HEK293T (cell line): ENCODE measurements around the gene NOL12.
A peak's percentile ranks its signal among the peaks of the same experiment; 100 is the strongest.
"Not testable (repeated sequence)": the region's sequence is repeated elsewhere in the genome, so short reads cannot be mapped to it uniquely, and the experiment has no call there.

Experiments used
- CTCF ChIA-PET: fragments of 350-600 bp; formaldehyde crosslinking; extraction: SDS; loops from one replicate; lab custom pipeline; 2021; ENCODE audit warnings: antibody characterized with exemption, inconsistent platforms; lab: Yijun Ruan, JAX
- POLR2A ChIA-PET: fragments of 350-600 bp; formaldehyde crosslinking; extraction: SDS; loops from one replicate; lab custom pipeline; 2020; ENCODE audit warnings: antibody characterized with exemption, inconsistent platforms; lab: Yijun Ruan, JAX
- DNase-seq: peaks from one replicate; pipeline ENCODE4 v3.0.0; 2012; ENCODE audit warnings: mixed read lengths; ENCODE audit errors: extremely low spot score
- ARNT ChIP-seq: fragments of 450-650 bp; IDR thresholded peaks from 2 replicates; pipeline ENCODE4 v1.6.1; 2017; ENCODE audit warnings: mild to moderate bottlenecking
- BHLHE40 ChIP-seq: fragments of 450-650 bp; IDR thresholded peaks from 2 replicates; pipeline ENCODE4 v1.6.1; 2016; ENCODE audit warnings: mild to moderate bottlenecking, moderate library complexity, borderline replicate concordance
- CTBP1 ChIP-seq: fragments of 450-650 bp; IDR thresholded peaks from 2 replicates; pipeline ENCODE4 v1.6.1; 2016; ENCODE audit warnings: borderline replicate concordance
- ELF4 ChIP-seq: fragments of 450-650 bp; IDR thresholded peaks from 2 replicates; pipeline ENCODE4 v1.6.1; 2017; ENCODE audit warnings: antibody characterized with exemption
- FOXA1 ChIP-seq: fragments of 450-650 bp; IDR thresholded peaks from 2 replicates; pipeline ENCODE4 v1.6.1; 2016; ENCODE audit warnings: mild to moderate bottlenecking
- FOXK2 ChIP-seq: fragments of 450-650 bp; IDR thresholded peaks from 2 replicates; pipeline ENCODE4 v1.6.1; 2016; ENCODE audit warnings: mild to moderate bottlenecking
- FOXM1 ChIP-seq: fragments of 450-650 bp; IDR thresholded peaks from 2 replicates; pipeline ENCODE4 v1.6.1; 2017; ENCODE audit warnings: mild to moderate bottlenecking, borderline replicate concordance
- HDGF ChIP-seq: fragments of 450-650 bp; IDR thresholded peaks from 2 replicates; pipeline ENCODE4 v1.6.1; 2017; ENCODE audit warnings: antibody characterized with exemption, borderline replicate concordance
- L3MBTL2 ChIP-seq: fragments of 450-650 bp; conservative IDR thresholded peaks from 2 replicates; pipeline ENCODE4 v1.6.1; 2016; ENCODE audit warnings: mild to moderate bottlenecking
- LEF1 ChIP-seq: fragments of 450-650 bp; IDR thresholded peaks from 2 replicates; pipeline ENCODE4 v1.6.1; 2017; ENCODE audit warnings: mild to moderate bottlenecking, borderline replicate concordance
- NFRKB ChIP-seq: fragments of 450-650 bp; IDR thresholded peaks from 2 replicates; pipeline ENCODE4 v1.6.1; 2016; ENCODE audit warnings: mild to moderate bottlenecking, moderate library complexity
- PKNOX1 ChIP-seq: fragments of 450-650 bp; IDR thresholded peaks from 2 replicates; pipeline ENCODE4 v1.6.1; 2016
- SP1 ChIP-seq: fragments of 450-650 bp; IDR thresholded peaks from 2 replicates; pipeline ENCODE4 v1.6.1; 2017
- SUZ12 ChIP-seq: fragments of 450-650 bp; IDR thresholded peaks from 2 replicates; pipeline ENCODE4 v1.6.1; 2016; ENCODE audit warnings: mild to moderate bottlenecking
- TARDBP ChIP-seq: fragments of 450-650 bp; IDR thresholded peaks from 2 replicates; pipeline ENCODE4 v1.6.1; 2016
- ZNF384 ChIP-seq: fragments of 450-650 bp; IDR thresholded peaks from 2 replicates; pipeline ENCODE4 v1.6.1; 2016

Gene NOL12

GRCh38 chr22:37647317-37647716, 38.8 kb upstream of the NOL12 start:
- TF ChIP-seq TARDBP (no peak), FOXK2 (no peak), FOXA1 (no peak), SUZ12 (no peak), PKNOX1 (no peak), NFRKB (no peak), CTBP1 (no peak), ELF4 (no peak), ZNF384 (no peak), LEF1 (no peak), FOXM1 (no peak), L3MBTL2 (no peak), HDGF (no peak)
- ChIA-PET CTCF (no interaction called here), POLR2A (interaction anchor here (3.6 kb wide), 1 partner anchor 11 kb away, joined by 25 read pairs; the partner anchor contains the start of gene PDXP)
- no peak for DNase-seq

GRCh38 chr22:37647928-37648327, 38.2 kb upstream of the NOL12 start:
- DNase-seq: no peak
- ChIA-PET POLR2A (interaction anchor here (3.6 kb wide), 1 partner anchor 10 kb away, joined by 25 read pairs; the partner anchor contains the start of gene PDXP), CTCF (no interaction called here)
- TF ChIP-seq FOXK2: no peak
- TF ChIP-seq BHLHE40: no peak

GRCh38 chr22:37650463-37651136, 35.5 kb upstream of the NOL12 start:
- no peak for TF ChIP-seq NFRKB
- TF ChIP-seq L3MBTL2: no peak
- TF ChIP-seq FOXK2: no peak
- TF ChIP-seq SP1: no peak
- no peak for DNase-seq
- ChIA-PET CTCF (interaction anchor here (2.1 kb wide), 1 partner anchor 11 kb away, joined by 5 read pairs; no protein-coding TSS in a partner anchor), POLR2A (interaction anchor here (3.6 kb wide), 1 partner anchor 8 kb away, joined by 25 read pairs; the partner anchor contains the start of gene PDXP)

- POLR2A ChIA-PET: interaction anchor here (1.7 kb wide), 1 partner anchor 13 kb away, joined by 4 read pairs; no protein-coding TSS in a partner anchor
- CTCF ChIA-PET: interaction anchor here (4.3 kb wide), 1 partner anchor 12 kb away, joined by 37 read pairs; no protein-coding TSS in a partner anchor
- no peak for DNase-seq
- no peak for TF ChIP-seq HDGF
- TF ChIP-seq ELF4: no peak
- TF ChIP-seq SUZ12: no peak
- TF ChIP-seq L3MBTL2: no peak
- TF ChIP-seq ARNT: no peak
- no peak for TF ChIP-seq BHLHE40
- no peak for TF ChIP-seq FOXM1
- TF ChIP-seq SP1: no peak
Measured at GRCh38 chr22:37654563-37655251, 31.4 kb upstream of the NOL12 start.

GRCh38 chr22:37655252-37655563, 30.9 kb upstream of the NOL12 start:
- no peak for DNase-seq
- TF ChIP-seq CTBP1: no peak
- TF ChIP-seq SP1: no peak
- no peak for TF ChIP-seq BHLHE40
- no peak for TF ChIP-seq NFRKB
- no peak for TF ChIP-seq TARDBP
- TF ChIP-seq PKNOX1: no peak
- TF ChIP-seq HDGF: no peak
- no peak for TF ChIP-seq L3MBTL2
- no peak for TF ChIP-seq SUZ12
- no peak for TF ChIP-seq ZNF384
- ChIA-PET CTCF (interaction anchor here (4.3 kb wide), 1 partner anchor 12 kb away, joined by 37 read pairs; no protein-coding TSS in a partner anchor), POLR2A (interaction anchor here (1.7 kb wide), 1 partner anchor 13 kb away, joined by 4 read pairs; no protein-coding TSS in a partner anchor)

GRCh38 chr22:37656583-37656982, 29.6 kb upstream of the NOL12 start:
- ChIA-PET CTCF (interaction anchor here (4.3 to 5.3 kb wide), 2 partner anchors 13 to 24 kb away, joined by 37 to 40 read pairs; no protein-coding TSS in a partner anchor), POLR2A (interaction anchor here (3.8 kb wide), 1 partner anchor 13 kb away, joined by 69 read pairs; no protein-coding TSS in a partner anchor)
- DNase-seq: not testable (repeated sequence)

- TF ChIP-seq BHLHE40 (no peak), CTBP1 (0 out of 2 replicates have a peak, but pooled peaks have one; percentile 12), ZNF384 (no peak), ARNT (no peak)
- CTCF ChIA-PET: interaction anchor here (0.6 to 5.3 kb wide), 8 partner anchors 10 to 82 kb away, joined by 3 to 40 read pairs (median 4); partner anchors contain the start of gene LGALS1
- POLR2A ChIA-PET: interaction anchor here (0.6 to 6.3 kb wide), 32 partner anchors 9 to 249 kb away, joined by 3 to 105 read pairs (median 5); partner anchors contain the start of genes ANKRD54, GCAT, GGA1 and LGALS1
- DNase-seq: no peak
Measured at GRCh38 chr22:37657590-37658132, 28.5 kb upstream of the NOL12 start.
